ENCODE results near the gene PGGT1B. TPM values are rescaled to one million over a fixed set of nuclear protein-coding genes. Genes with fewer than 3 reads are reported as not detected.

The PGGT1B gene
- total RNA-seq (2011; cell fraction: chromatin; rRNA removed; ENCODE audit: low replicate concordance): 11.4 and 21.0 TPM in 2 replicates
- 6.3 and 9.6 TPM in 2 replicates for total RNA-seq (2011; cell fraction: nucleolus; rRNA removed)
- 10.9 and 15.5 TPM in 2 replicates for total RNA-seq (2011; cell fraction: nucleoplasm; rRNA removed)
- total RNA-seq (2014; rRNA removed) (7.6 and 8.2 TPM in 2 replicates), total RNA-seq (2014; rRNA removed; fragmentation: Illumina TruSeq; extraction: Trizol) (21.2 and 27.4 TPM in 2 replicates), total RNA-seq (2015; rRNA removed; fragmentation: Illumina TruSeq; extraction: Trizol) (19.9 and 20.0 TPM in 2 replicates), total RNA-seq (2021) (33.7 and 38.8 TPM in 2 replicates), polyA plus RNA-seq (2011; rRNA removed) (4.0 and 6.2 TPM in 2 replicates), polyA plus RNA-seq (2014; fragmentation: Illumina TruSeq; extraction: Trizol) (10.3 and 10.9 TPM in 2 replicates), polyA plus RNA-seq (2014; fragmentation: Nextera tagmentation; extraction: Ambion mirVana) (10 to 100 TPM; 19.8 to 32.3 TPM), polyA plus RNA-seq (2014; rRNA removed) (5.3 and 5.8 TPM in 2 replicates), polyA minus RNA-seq (2011; rRNA and poly(A)+ RNA removed) (16.3 and 18.3 TPM in 2 replicates), Bru-seq, nascent RNA (percentile 78 among the genes with signal in this experiment), BruChase-seq, experiment 1, labeled RNA remaining after a 2-hour chase (percentile 86 among the genes with signal in this experiment), BruChase-seq, experiment 2, labeled RNA remaining after a 6-hour chase (percentile 83 among the genes with signal in this experiment)
- polyA plus RNA-seq (2011; cell fraction: cytosol; rRNA removed): 0.91 and 1.9 TPM in 2 replicates
- polyA plus RNA-seq (2011; cell fraction: nucleus; rRNA removed): 4.6 and 4.7 TPM in 2 replicates
- polyA plus RNA-seq (2012): 13.4 and 17.5 TPM in 2 replicates
- polyA minus RNA-seq (2011; cell fraction: cytosol; rRNA and poly(A)+ RNA removed): 6.1 and 7.2 TPM in 2 replicates
- polyA minus RNA-seq (2011; cell fraction: nucleus; rRNA and poly(A)+ RNA removed): 26.3 and 31.2 TPM in 2 replicates
- long read RNA-seq, experiment 1, full-length matches to known transcripts: 50 of 70 reads
- long read RNA-seq, experiment 1, partial matches to known transcripts: 0 of 70 reads
- long read RNA-seq, experiment 1, other reads (novel, unspliced or antisense): 20 of 70 reads
- long read RNA-seq, experiment 2, partial matches to known transcripts: 0 of 8 reads
- long read RNA-seq, experiment 2, other reads (novel, unspliced or antisense): 8 of 8 reads
- long read RNA-seq, experiment 3, full-length matches to known transcripts: 22 of 33 reads
- long read RNA-seq, experiment 3, partial matches to known transcripts: 2 of 33 reads
- long read RNA-seq, experiment 3, other reads (novel, unspliced or antisense): 9 of 33 reads

DNA sequence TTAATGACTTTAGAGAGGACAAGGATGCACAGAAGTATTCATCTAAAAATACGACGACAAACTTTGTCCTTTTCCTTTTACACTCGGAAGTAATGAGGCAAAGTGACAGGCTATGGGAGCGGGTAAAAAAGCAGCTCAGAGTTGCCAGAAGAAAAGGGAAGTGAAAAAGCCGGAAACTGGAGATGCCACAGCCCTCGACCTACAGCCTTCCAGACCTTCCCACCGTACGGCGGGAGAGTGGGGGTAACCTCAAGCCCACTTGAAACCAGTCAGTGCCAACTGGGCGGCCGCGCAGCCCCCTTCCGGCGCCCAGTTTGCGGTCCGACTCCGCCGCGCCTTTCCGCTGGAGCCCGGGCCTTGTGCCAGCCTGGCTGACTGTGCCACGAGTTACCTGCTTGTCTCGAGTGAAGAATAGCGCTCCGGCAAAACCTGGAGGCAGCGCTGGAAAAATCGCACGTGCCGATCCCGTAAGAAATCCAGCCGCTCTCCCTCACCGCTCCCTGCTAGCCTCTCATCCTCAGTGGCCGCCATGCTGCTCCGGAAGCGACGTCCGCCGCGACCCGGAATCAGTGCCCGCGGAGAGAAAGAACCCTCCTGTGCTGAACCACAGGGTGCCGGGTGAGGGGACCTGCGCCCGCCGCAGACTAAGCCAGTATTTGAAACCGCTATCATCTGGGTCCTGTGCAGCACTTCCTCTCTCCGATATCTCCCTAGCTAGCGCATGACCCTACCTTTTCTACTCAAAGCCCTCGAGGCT lies at the start of gene PGGT1B:
Gene PGGT1B (minus strand): TSS at position 557 of the 757 bp plus-strand sequence. CDS start 26 bp downstream, at position 531.
- peaks cover 2 to 6% of the 10 kb centered on the region in 2 experiments; a peak in 2 of 5 replicates for H3K4me1 ChIP-seq (replicated peaks in 1 of 2; ENCODE audit: control insufficient read depth in 2 of 2, insufficient read depth in 2 of 2, low read length in 2 of 2)
- H3K9me3 ChIP-seq (replicated peaks; ENCODE audit: control insufficient read depth, insufficient read depth, low read depth, low read length): no peaks in the 10 kb centered on the region
- in situ Hi-C loops (cut with MboI): no loop called here
- no peaks in the 10 kb centered on the region for H3K27me3 ChIP-seq (ENCODE audit: control insufficient read depth in 2 of 2, insufficient read depth in 2 of 2, low read length in 2 of 2)
- CTCF ChIA-PET (ENCODE audit: low intra/inter-chr PET ratio): no interaction called here
- peak within 1 kb of the TSS; percentile 90 for H2AFZ ChIP-seq (ENCODE audit: low read depth, low read length)
- FAIRE-seq: peak; percentile 90
- intact Hi-C loops (cut with micrococcal nuclease): loop anchor here (1.0 to 5.0 kb wide), 3 partner anchors 26 to 280 kb away; partner anchors contain the start of genes CCDC112 and FEM1C
- H3K36me3 ChIP-seq (ENCODE audit: control insufficient read depth, insufficient read depth, low read length): no peaks in the 10 kb centered on the region
- peak within 1 kb of the TSS; percentile 84 for H3K27ac ChIP-seq (ENCODE audit: extremely low read depth, low read depth, low read length)
- DNase-seq (ENCODE audit: extremely low read depth in 1 of 4, low spot score in 3 of 4): peak; percentile 32 to 80 (median 57)
- H4K20me1 ChIP-seq (replicated peaks; ENCODE audit: control insufficient read depth, insufficient read depth, low read length): no peaks in the 10 kb centered on the region
- ATAC-seq: peak; percentile 97
- BruUV-seq (replicated peaks): TSS peak; percentile 58
- H3K79me2 ChIP-seq (ENCODE audit: control insufficient read depth, insufficient read depth, low read length): peaks cover 49% of the 10 kb centered on the region
- WGBS (ENCODE audit: insufficient coverage, low coverage, missing lambda C conversion rate): under 1% methylated on average over 50 of the region's 50 CpGs
- H3K9me1 ChIP-seq (ENCODE audit: control insufficient read depth, insufficient read depth, low read length): no peaks in the 10 kb centered on the region
- H3K9ac ChIP-seq (ENCODE audit: insufficient read depth in 1 of 2, low read depth in 2 of 2, low read length in 2 of 2): peak within 1 kb of the TSS; percentile 87 to 93
- POLR2A ChIA-PET: interaction anchor here (0.7 to 1.6 kb wide), 5 partner anchors 9 to 33 kb away, joined by 3 to 11 read pairs (median 3); partner anchors contain the start of gene CCDC112
- H3K4me3 ChIP-seq: peak within 1 kb of the TSS; percentile 90
- H3K4me2 ChIP-seq (ENCODE audit: insufficient read depth, low read length): peak within 1 kb of the TSS; percentile 83
- TF ChIP-seq ZNF717 (CRISPR knock-in tag; IDR thresholded peaks at IDR 0.05): no peak
- no peak for TF ChIP-seq KLF6 (CRISPR knock-in tag; IDR thresholded peaks at IDR 0.05; ENCODE audit: borderline replicate concordance)
- peak; percentile 97 for TF ChIP-seq RBBP5 (IDR thresholded peaks at IDR 0.05; ENCODE audit: borderline replicate concordance, insufficient read depth, low read length, poor library complexity, severe bottlenecking)
- peak; percentile 75; the same call in 1 of the 2 replicates for TF ChIP-seq NCOA1 (IDR thresholded peaks at IDR 0.05; ENCODE audit: low read depth)
- no peak for TF ChIP-seq KAT8 (IDR thresholded peaks at IDR 0.05; ENCODE audit: low read depth)
- no peak for TF ChIP-seq PTBP1 (IDR thresholded peaks at IDR 0.05; ENCODE audit: low read depth, low read length)
- no peak for TF ChIP-seq ZNF444 (CRISPR knock-in tag; IDR thresholded peaks at IDR 0.05)
- no peak for TF ChIP-seq XRCC5 (IDR thresholded peaks at IDR 0.05; ENCODE audit: low read depth, low read length)
- TF ChIP-seq, protein P1, sequence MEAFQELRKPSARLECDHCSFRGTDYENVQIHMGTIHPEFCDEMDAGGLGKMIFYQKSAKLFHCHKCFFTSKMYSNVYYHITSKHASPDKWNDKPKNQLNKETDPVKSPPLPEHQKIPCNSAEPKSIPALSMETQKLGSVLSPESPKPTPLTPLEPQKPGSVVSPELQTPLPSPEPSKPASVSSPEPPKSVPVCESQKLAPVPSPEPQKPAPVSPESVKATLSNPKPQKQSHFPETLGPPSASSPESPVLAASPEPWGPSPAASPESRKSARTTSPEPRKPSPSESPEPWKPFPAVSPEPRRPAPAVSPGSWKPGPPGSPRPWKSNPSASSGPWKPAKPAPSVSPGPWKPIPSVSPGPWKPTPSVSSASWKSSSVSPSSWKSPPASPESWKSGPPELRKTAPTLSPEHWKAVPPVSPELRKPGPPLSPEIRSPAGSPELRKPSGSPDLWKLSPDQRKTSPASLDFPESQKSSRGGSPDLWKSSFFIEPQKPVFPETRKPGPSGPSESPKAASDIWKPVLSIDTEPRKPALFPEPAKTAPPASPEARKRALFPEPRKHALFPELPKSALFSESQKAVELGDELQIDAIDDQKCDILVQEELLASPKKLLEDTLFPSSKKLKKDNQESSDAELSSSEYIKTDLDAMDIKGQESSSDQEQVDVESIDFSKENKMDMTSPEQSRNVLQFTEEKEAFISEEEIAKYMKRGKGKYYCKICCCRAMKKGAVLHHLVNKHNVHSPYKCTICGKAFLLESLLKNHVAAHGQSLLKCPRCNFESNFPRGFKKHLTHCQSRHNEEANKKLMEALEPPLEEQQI (IDR thresholded peaks at IDR 0.05): 0 out of 2 replicates have a peak, but pooled peaks have one; percentile 18
- peak; percentile 91 for TF ChIP-seq PHF8 (IDR thresholded peaks at IDR 0.05; ENCODE audit: borderline replicate concordance, low read length)
- no peak for TF ChIP-seq SMARCB1 (IDR thresholded peaks at IDR 0.05; ENCODE audit: insufficient read length, low read depth)
- TF ChIP-seq, protein P2, sequence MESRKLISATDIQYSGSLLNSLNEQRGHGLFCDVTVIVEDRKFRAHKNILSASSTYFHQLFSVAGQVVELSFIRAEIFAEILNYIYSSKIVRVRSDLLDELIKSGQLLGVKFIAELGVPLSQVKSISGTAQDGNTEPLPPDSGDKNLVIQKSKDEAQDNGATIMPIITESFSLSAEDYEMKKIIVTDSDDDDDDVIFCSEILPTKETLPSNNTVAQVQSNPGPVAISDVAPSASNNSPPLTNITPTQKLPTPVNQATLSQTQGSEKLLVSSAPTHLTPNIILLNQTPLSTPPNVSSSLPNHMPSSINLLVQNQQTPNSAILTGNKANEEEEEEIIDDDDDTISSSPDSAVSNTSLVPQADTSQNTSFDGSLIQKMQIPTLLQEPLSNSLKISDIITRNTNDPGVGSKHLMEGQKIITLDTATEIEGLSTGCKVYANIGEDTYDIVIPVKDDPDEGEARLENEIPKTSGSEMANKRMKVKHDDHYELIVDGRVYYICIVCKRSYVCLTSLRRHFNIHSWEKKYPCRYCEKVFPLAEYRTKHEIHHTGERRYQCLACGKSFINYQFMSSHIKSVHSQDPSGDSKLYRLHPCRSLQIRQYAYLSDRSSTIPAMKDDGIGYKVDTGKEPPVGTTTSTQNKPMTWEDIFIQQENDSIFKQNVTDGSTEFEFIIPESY (CRISPR knock-in tag; IDR thresholded peaks at IDR 0.05): no peak
